HG03342 (cell line): ENCODE data around the gene SH3RF3.

Experiments used
- ATAC-seq: cut with Tn5 transposase; IDR thresholded peaks from one replicate; pipeline ENCODE4 v1.9.1; 2021; ENCODE audit warnings: mild to moderate bottlenecking, moderate library complexity; ENCODE audit not compliant: unreplicated experiment

SH3RF3 gene

GRCh38 chr2:109368798-109369197 lies 239.8 kb downstream of the SH3RF3 start:
- no peak for ATAC-seq

GRCh38 chr2:109369671-109370191 lies 240.7 kb downstream of the SH3RF3 start:
- ATAC-seq, result no peak

- no peak for ATAC-seq
Observed at GRCh38 chr2:109370399-109371035, 241.5 kb downstream of the SH3RF3 start.

GRCh38 chr2:109371481-109372170 lies 242.6 kb downstream of the SH3RF3 start:
- ATAC-seq, result no peak

GRCh38 chr2:109372171-109372568 lies 243.2 kb downstream of the SH3RF3 start:
- no peak for ATAC-seq

- no peak for ATAC-seq
Observed at GRCh38 chr2:109372614-109373013, 243.6 kb downstream of the SH3RF3 start.

GRCh38 chr2:109373791-109374547 lies 245.0 kb downstream of the SH3RF3 start:
- no peak for ATAC-seq

GRCh38 chr2:109374548-109375130 lies 245.6 kb downstream of the SH3RF3 start:
- ATAC-seq, result no peak

- ATAC-seq, result no peak
Observed at GRCh38 chr2:109375131-109375561, 246.1 kb downstream of the SH3RF3 start.

- no peak for ATAC-seq
Observed at GRCh38 chr2:109375656-109376055, 246.7 kb downstream of the SH3RF3 start.

GRCh38 chr2:109376115-109376514 lies 247.1 kb downstream of the SH3RF3 start:
- ATAC-seq, result no peak

GRCh38 chr2:109376796-109377495 lies 247.9 kb downstream of the SH3RF3 start:
- ATAC-seq, result no peak

- no peak for ATAC-seq
Observed at GRCh38 chr2:109377976-109378375, 249.0 kb downstream of the SH3RF3 start.

- ATAC-seq, result no peak
Observed at GRCh38 chr2:109378682-109379081, 249.7 kb downstream of the SH3RF3 start.

- no peak for ATAC-seq
Observed at GRCh38 chr2:109379507-109379906, 250.5 kb downstream of the SH3RF3 start.

GRCh38 chr2:109380502-109381326 lies 251.7 kb downstream of the SH3RF3 start:
- no peak for ATAC-seq

- no peak for ATAC-seq
Observed at GRCh38 chr2:109381327-109381820, 252.4 kb downstream of the SH3RF3 start.

- no peak for ATAC-seq
Observed at GRCh38 chr2:109382226-109382895, 253.4 kb downstream of the SH3RF3 start.

- no peak for ATAC-seq
Observed at GRCh38 chr2:109382951-109383350, 253.9 kb downstream of the SH3RF3 start.
